Panc1 (cell line): ENCODE measurements around the gene TMEM273. TPM values are rescaled to one million over a fixed set of nuclear protein-coding genes. Genes with fewer than 3 reads are reported as not detected.

Source experiments
- ATAC-seq: fragments of 200-7000 bp; cut with Tn5 transposase; 2 replicates; pipeline ENCODE4 v1.9.1; 2020; ENCODE audit warnings: mild to moderate bottlenecking, moderate library complexity
- BruUV-seq: library from RNA; stranded (reverse); fragments of 400-500 nt; replicated peaks from 2 replicates; lab custom pipeline; 2021; lab: Mats Ljungman, UMichigan
- CTCF ChIA-PET: fragments of 300-600 bp; sonication (Branson Sonifier 250); formaldehyde crosslinking; loops from one replicate; lab custom pipeline; 2022; ENCODE audit warnings: antibody characterized with exemption; lab: Charles Lee
- POLR2A ChIA-PET: fragments of 300-600 bp; sonication (Branson Sonifier 250); formaldehyde crosslinking; loops from one replicate; lab custom pipeline; 2022; ENCODE audit warnings: antibody characterized with exemption; lab: Charles Lee
- DNase-seq: peaks from one replicate; pipeline ENCODE4 v3.0.0-alpha.2; 2010; ENCODE audit warnings: low read depth, low spot score
- H3K27ac ChIP-seq: 2 replicates; pipeline ENCODE4 v1.5.1; 2011; ENCODE audit warnings: mild to moderate bottlenecking, low read length, inconsistent platforms
- H3K27me3 ChIP-seq: fragments of 200-500 bp; sonication (Bioruptor generic); 2 replicates; pipeline ENCODE4 v1.6.0; 2014; ENCODE audit warnings: low read length, inconsistent platforms; ENCODE audit not compliant: control insufficient read depth, insufficient read depth
- H3K36me3 ChIP-seq: fragments of 200-500 bp; sonication (Bioruptor generic); 2 replicates; pipeline ENCODE4 v1.5.1; 2014; ENCODE audit warnings: inconsistent platforms, mild to moderate bottlenecking, low read length, moderate library complexity; ENCODE audit not compliant: control insufficient read depth, insufficient read depth
- H3K4me1 ChIP-seq: 2 replicates; pipeline ENCODE4 v1.5.1; 2011; ENCODE audit warnings: inconsistent platforms, mild to moderate bottlenecking, low read length, moderate library complexity; ENCODE audit not compliant: control insufficient read depth, insufficient read depth
- H3K4me3 ChIP-seq, 2 experiments: 2 replicates each; pipeline ENCODE4 v1.5.1; 2011 to 2012; ENCODE audit warnings: low read depth in 2 of 2, low read length in 2 of 2, mild to moderate bottlenecking in 2 of 2, inconsistent platforms in 1 of 2, moderate library complexity in 1 of 2
- H3K9me3 ChIP-seq: fragments of 200-500 bp; sonication (Bioruptor generic); 2 replicates; pipeline ENCODE4 v1.5.1; 2014; ENCODE audit warnings: low read depth, mild to moderate bottlenecking, inconsistent platforms, low read length, moderate library complexity; ENCODE audit not compliant: control insufficient read depth, insufficient read depth
- CTCF ChIP-seq: fragments of 450-650 bp; IDR thresholded peaks from 2 replicates; pipeline ENCODE4 v1.5.1; 2017; ENCODE audit warnings: mild to moderate bottlenecking
- POLR2AphosphoS5 ChIP-seq: IDR thresholded peaks from 2 replicates; pipeline ENCODE4 v1.6.1; 2012; ENCODE audit warnings: mild to moderate bottlenecking, low read depth, low read length, moderate library complexity
- REST ChIP-seq, 2 experiments: IDR thresholded peaks; 2 replicates each; pipeline ENCODE4 v1.6.1; 2011 to 2012; ENCODE audit warnings: low read depth in 2 of 2, control low read depth in 1 of 2, low read length in 1 of 2, mild to moderate bottlenecking in 1 of 2, moderate library complexity in 1 of 2; ENCODE audit not compliant: insufficient read depth in 1 of 2
- SIN3A ChIP-seq: IDR thresholded peaks from 2 replicates; pipeline ENCODE4 v1.6.1; 2012; ENCODE audit warnings: low read depth, mild to moderate bottlenecking, low read length, moderate library complexity, borderline replicate concordance; ENCODE audit not compliant: insufficient read depth
- TCF7L2 ChIP-seq: IDR thresholded peaks from 2 replicates; pipeline ENCODE4 v1.6.1; 2011; ENCODE audit warnings: mild to moderate bottlenecking, low read depth, low read length, inconsistent platforms
- in situ Hi-C: cut with HindIII; loops from 2 replicates; pipeline ENCODE4 v1.10.0; 2016; ENCODE audit warnings: low sequenced_read_pairs, low pct_unique_long_range_greater_than_20kb
- intact Hi-C: fragments of 100-400 bp; cut with micrococcal nuclease; formaldehyde crosslinking; loops from one replicate; pipeline ENCODE4 v1.10.0; 2022; ENCODE audit not compliant: unreplicated experiment
- total RNA-seq: library from RNA; stranded (reverse); gene quantifications from one replicate; pipeline ENCODE4 v1.2.1, GENCODE V29; 2021; ENCODE audit not compliant: unreplicated experiment

TMEM273 gene
- total RNA-seq, 1 experiment from 2014 or later: 0.23 TPM

- ChIA-PET POLR2A (no interaction called here), CTCF (no interaction called here)
- Histone ChIP-seq H3K27me3 (peaks cover 7% of the 10 kb centered on the region), H3K36me3 (no peaks in the 10 kb centered on the region), H3K9me3 (no peaks in the 10 kb centered on the region), H3K4me3 (no peak overlapping the region), H3K4me1 (no peaks in the 10 kb centered on the region), H3K27ac (no peak overlapping the region)
- TF ChIP-seq SIN3A (no peak), POLR2AphosphoS5 (no peak), REST (IDR thresholded peaks at IDR 0.05; ENCODE audit: insufficient read depth in 1 of 2, low read depth in 2 of 2, low read length in 1 of 2) (no peak)
- DNase-seq: no peak
- no peak for ATAC-seq
- in situ Hi-C loops: no loop called here
- intact Hi-C loops: no loop called here
- BruUV-seq: no TSS peak
Measured at GRCh38 chr10:49207113-49207512, 18.9 kb upstream of the TMEM273 start.

- Histone ChIP-seq H3K27ac (no peak overlapping the region), H3K4me3 (no peak overlapping the region), H3K9me3 (no peaks in the 10 kb centered on the region), H3K36me3 (no peaks in the 10 kb centered on the region; the same call in 1 of the 2 replicates), H3K27me3 (peaks cover 11% of the 10 kb centered on the region), H3K4me1 (no peaks in the 10 kb centered on the region)
- ChIA-PET POLR2A (no interaction called here), CTCF (no interaction called here)
- no peak for DNase-seq
- intact Hi-C loops (no loop called here), in situ Hi-C loops (no loop called here)
- ATAC-seq: no peak
- BruUV-seq: no TSS peak
- TF ChIP-seq POLR2AphosphoS5: no peak
- no peak for TF ChIP-seq CTCF
- no peak for TF ChIP-seq SIN3A
- no peak for TF ChIP-seq REST (IDR thresholded peaks at IDR 0.05; ENCODE audit: insufficient read depth in 1 of 2, low read depth in 2 of 2, low read length in 1 of 2)
- no peak for TF ChIP-seq TCF7L2
Measured at GRCh38 chr10:49205206-49205605, 17.0 kb upstream of the TMEM273 start.
